G401 (cell line): Measurements from ENCODE around the gene HRH1. TPM values are rescaled to one million over a fixed set of nuclear protein-coding genes. Genes with fewer than 3 reads are reported as not detected.

Experiments used
- DNase-seq: peaks from one replicate; pipeline ENCODE4 v3.0.0-alpha.2; 2015; ENCODE audit warnings: low spot score
- in situ Hi-C: cut with HindIII; loops from 2 replicates; pipeline ENCODE4 v1.10.0; 2016; ENCODE audit warnings: low sequenced_read_pairs, mixed read lengths
- total RNA-seq: library from RNA; depleted of rRNA; stranded (reverse); fragments of >200 nt; shearing (Covaris generic); gene quantifications from 2 replicates; pipeline ENCODE4 v1.2.3, GENCODE V29; 2014

The HRH1 gene
- total RNA-seq, 1 experiment from 2014 or later, result not detected

- DNase-seq, result no peak
- in situ Hi-C loops, result no loop called here
These were observed 104.7 kb downstream of the HRH1 start for GRCh38 chr3:11258958-11259357.

GRCh38 chr3:11260460-11260859, 106.2 kb downstream of the HRH1 start:
- in situ Hi-C loops, result no loop called here
- no peak for DNase-seq

- DNase-seq, result no peak
- in situ Hi-C loops, result no loop called here
These were observed 114.7 kb downstream of the HRH1 start for GRCh38 chr3:11269007-11269406.

- DNase-seq, result peak; percentile 95
- in situ Hi-C loops, result no loop called here
These were observed 118.0 kb downstream of the HRH1 start, which contains the start of gene ATG7 for GRCh38 chr3:11271986-11272904. Gene ATG7, plus strand, starts transcription at chr3:11272397. Its CDS starts 26,299 bp downstream, at chr3:11298696.

- DNase-seq, result peak; percentile 4
- in situ Hi-C loops, result no loop called here
These were observed 118.7 kb downstream of the HRH1 start for GRCh38 chr3:11272906-11273574.

GRCh38 chr3:11273891-11274291, 119.6 kb downstream of the HRH1 start:
- in situ Hi-C loops, result no loop called here

GRCh38 chr3:11274566-11275142, 120.4 kb downstream of the HRH1 start:
- no peak for DNase-seq
- in situ Hi-C loops, result no loop called here

More at GRCh38 chr3:11273891-11274291, 119.6 kb downstream of the HRH1 start:
- no peak for DNase-seq

- in situ Hi-C loops, result no loop called here
- no peak for DNase-seq
These were observed 121.6 kb downstream of the HRH1 start for GRCh38 chr3:11275926-11276325.

- in situ Hi-C loops, result no loop called here
- no peak for DNase-seq
These were observed 122.6 kb downstream of the HRH1 start for GRCh38 chr3:11276901-11277300.

- in situ Hi-C loops, result no loop called here
- DNase-seq, result peak; percentile 84
These were observed 128.2 kb downstream of the HRH1 start for GRCh38 chr3:11282250-11283138.

- DNase-seq, result no peak
- in situ Hi-C loops, result no loop called here
These were observed 128.8 kb downstream of the HRH1 start for GRCh38 chr3:11283139-11283475.

GRCh38 chr3:11284011-11284410, 129.7 kb downstream of the HRH1 start:
- no peak for DNase-seq
- in situ Hi-C loops, result no loop called here

- in situ Hi-C loops, result no loop called here
- DNase-seq, result no peak
These were observed 131.2 kb downstream of the HRH1 start for GRCh38 chr3:11285471-11285870.

GRCh38 chr3:11287404-11287803, 133.1 kb downstream of the HRH1 start:
- DNase-seq, result no peak
- in situ Hi-C loops, result no loop called here

- in situ Hi-C loops, result no loop called here
- DNase-seq, result no peak
These were observed 133.8 kb downstream of the HRH1 start for GRCh38 chr3:11288021-11288491.

- in situ Hi-C loops, result no loop called here
- DNase-seq, result no peak
These were observed 134.7 kb downstream of the HRH1 start for GRCh38 chr3:11288786-11289637.

- DNase-seq, result no peak
- in situ Hi-C loops, result no loop called here
These were observed 135.6 kb downstream of the HRH1 start for GRCh38 chr3:11289864-11290263.
